ENCODE results near the gene TRAF1. TPM values are rescaled to one million over a fixed set of nuclear protein-coding genes. Genes with fewer than 3 reads are reported as not detected.

The TRAF1 gene
- total RNA-seq, 4 donors from 2014 or later: 1.2 to 14.3 (median 7.1) TPM

- peaks cover 0 to 17% of the 10 kb centered on the region in 2 donors for H3K36me3 ChIP-seq
- no peaks in the 10 kb centered on the region for H3K9me3 ChIP-seq
- H3K4me3 ChIP-seq: no peak overlapping the region
- no peaks in the 10 kb centered on the region for H3K27me3 ChIP-seq
- H3K27ac ChIP-seq: no peak overlapping the region
- WGBS, 2 donors (ENCODE audit: low coverage in 1 of 2): 79 to 81% methylated on average over 2 to 8 of the region's 12 CpGs
- peaks cover 0 to 9% (median under 1%) of the 10 kb centered on the region in 3 donors for H3K4me1 ChIP-seq
- TF ChIP-seq EP300 (IDR thresholded peaks at IDR 0.05) (no peak), CTCF (IDR thresholded peaks at IDR 0.05) (no peak), POLR2A (IDR thresholded peaks at IDR 0.05) (no peak), POLR2AphosphoS5 (IDR thresholded peaks at IDR 0.05) (no peak)
- ATAC-seq: no peak
These were observed 24.6 kb downstream of the TRAF1 start for GRCh38 chr9:120901755-120902568.

GRCh38 chr9:120900824-120901223, 25.8 kb downstream of the TRAF1 start:
- TF ChIP-seq CTCF (IDR thresholded peaks at IDR 0.05) (no peak), EP300 (IDR thresholded peaks at IDR 0.05) (no peak), POLR2A (IDR thresholded peaks at IDR 0.05) (no peak), POLR2AphosphoS5 (IDR thresholded peaks at IDR 0.05) (no peak)
- no peak for ATAC-seq
- Histone ChIP-seq H3K36me3 (peaks cover 0 to 16% of the 10 kb centered on the region in 2 donors), H3K27me3 (no peaks in the 10 kb centered on the region), H3K4me1 (peaks cover 0 to 14% (median 3%) of the 10 kb centered on the region in 3 donors), H3K27ac (no peak overlapping the region), H3K4me3 (no peak overlapping the region), H3K9me3 (no peaks in the 10 kb centered on the region)
- 60 to 67% methylated on average over 1 of the region's 3 CpGs for WGBS, 2 donors (ENCODE audit: low coverage in 1 of 2)

- no peak for TF ChIP-seq POLR2AphosphoS5 (IDR thresholded peaks at IDR 0.05)
- TF ChIP-seq POLR2A (IDR thresholded peaks at IDR 0.05): no peak
- TF ChIP-seq CTCF (IDR thresholded peaks at IDR 0.05): no peak
- TF ChIP-seq EP300 (IDR thresholded peaks at IDR 0.05): no peak
- no peak for ATAC-seq
- Histone ChIP-seq H3K27me3 (no peaks in the 10 kb centered on the region), H3K9me3 (no peaks in the 10 kb centered on the region), H3K4me1 (peaks cover 0 to 26% (median 3%) of the 10 kb centered on the region in 3 donors), H3K36me3 (peaks cover 0 to 9% of the 10 kb centered on the region in 2 donors), H3K27ac (no peak overlapping the region), H3K4me3 (no peak overlapping the region)
- WGBS, 2 donors (ENCODE audit: low coverage in 1 of 2): 80 to 89% methylated on average over 1 to 6 of the region's 6 CpGs
These were observed 27.0 kb downstream of the TRAF1 start for GRCh38 chr9:120899490-120900068.

GRCh38 chr9:120898396-120898795, 28.2 kb downstream of the TRAF1 start:
- Histone ChIP-seq H3K4me3 (no peak overlapping the region), H3K4me1 (peaks cover 0 to 38% (median 8%) of the 10 kb centered on the region in 3 donors), H3K27ac (no peak overlapping the region), H3K9me3 (no peaks in the 10 kb centered on the region), H3K36me3 (no peaks in the 10 kb centered on the region), H3K27me3 (no peaks in the 10 kb centered on the region)
- no peak for ATAC-seq
- TF ChIP-seq CTCF (IDR thresholded peaks at IDR 0.05): no peak
- TF ChIP-seq POLR2AphosphoS5 (IDR thresholded peaks at IDR 0.05): no peak
- TF ChIP-seq POLR2A (IDR thresholded peaks at IDR 0.05): no peak
- TF ChIP-seq EP300 (IDR thresholded peaks at IDR 0.05): no peak
- 67 to 93% methylated on average over 2 to 3 of the region's 3 CpGs for WGBS, 2 donors (ENCODE audit: low coverage in 1 of 2)
